Upper lobe of left lung (tissue), 6 donors: ENCODE measurements around the gene BABAM2. TPM values are rescaled to one million over a fixed set of nuclear protein-coding genes. Genes with fewer than 3 reads are reported as not detected.

ENCODE experiments used
- ATAC-seq, 2 donors: fragments of 200-7000 bp; cut with Tn5 transposase; one replicate each; pipeline ENCODE4 v1.9.1; 2022; ENCODE audit warnings: mild to moderate bottlenecking in 2 of 2, moderate library complexity in 2 of 2; ENCODE audit not compliant: low FRiP score in 2 of 2
- DNase-seq, 2 donors: peaks; one replicate each; pipeline ENCODE4 v3.0.0-alpha.2; 2019 to 2020
- H3K27ac ChIP-seq, 4 donors: fragments of 200-600 bp; sonication (generic); one replicate each; pipeline ENCODE4 v1.5.1; 2016 to 2019
- H3K27me3 ChIP-seq, 4 donors: fragments of 200-600 bp; sonication (generic); one replicate each; pipeline ENCODE4 v1.5.1; 2017 to 2019
- H3K36me3 ChIP-seq, 4 donors: fragments of 200-600 bp; sonication (generic); one replicate each; pipeline ENCODE4 v1.5.1; 2016 to 2019
- H3K4me1 ChIP-seq, 4 donors: fragments of 200-600 bp; sonication (generic); one replicate each; pipeline ENCODE4 v1.5.1; 2018 to 2019
- H3K4me3 ChIP-seq, 4 donors: fragments of 200-600 bp; sonication (generic); one replicate each; pipeline ENCODE4 v1.5.1; 2017 to 2019; ENCODE audit warnings: mild to moderate bottlenecking in 2 of 4, moderate library complexity in 1 of 4
- H3K9me3 ChIP-seq, 4 donors: fragments of 200-600 bp; sonication (generic); one replicate each; pipeline ENCODE4 v1.5.1; 2018 to 2019
- EP300 ChIP-seq, 4 donors: sonication (generic); formaldehyde crosslinking; IDR thresholded peaks; one replicate each; pipeline ENCODE4 v1.5.1; 2017; ENCODE audit warnings: antibody characterized with exemption in 4 of 4, control low read depth in 2 of 4
- POLR2A ChIP-seq, 4 donors: fragments of 450-650 bp; IDR thresholded peaks; one replicate each; pipeline ENCODE4 v1.5.1; 2016 to 2017; ENCODE audit warnings: antibody characterized with exemption in 4 of 4, mild to moderate bottlenecking in 2 of 4
- POLR2AphosphoS5 ChIP-seq, 2 donors: sonication (generic); formaldehyde crosslinking; IDR thresholded peaks; one replicate each; pipeline ENCODE4 v1.5.1; 2017; ENCODE audit warnings: antibody characterized with exemption in 2 of 2
- WGBS, 2 donors: methylation state at CpG; one replicate each; pipeline ENCODE4 v1.1.5; 2017 to 2018; 5-methylcytosine and 5-hydroxymethylcytosine counted together
- total RNA-seq, 6 donors: library from RNA; depleted of rRNA in 4 of 6; stranded (reverse); fragments of >200 nt in 4 of 6; gene quantifications; one replicate each; pipeline versions ENCODE4 v1.1.0 to v1.2.1, GENCODE V29; 2016 to 2021
- TF ChIP-seq, protein P1 (sequence below), 6 experiments: fragments of 450-650 bp in 4 of 6; fragments of 200-600 bp in 2 of 6; sonication (generic) in 2 of 6; IDR thresholded peaks; one replicate each; pipeline ENCODE4 v1.5.1; 2016 to 2019; ENCODE audit warnings: antibody characterized with exemption in 6 of 6
- donor health status: DM: no; HTN: no; CAD: no; lungs with moderate emphysema.
- donor health status: DM: no; HTN: yes; CAD: no; lungs with severe emphysema.

Gene BABAM2
- total RNA-seq, 6 donors from 2014 or later = 23.0 to 44.0 (median 38.2) TPM

DNA sequence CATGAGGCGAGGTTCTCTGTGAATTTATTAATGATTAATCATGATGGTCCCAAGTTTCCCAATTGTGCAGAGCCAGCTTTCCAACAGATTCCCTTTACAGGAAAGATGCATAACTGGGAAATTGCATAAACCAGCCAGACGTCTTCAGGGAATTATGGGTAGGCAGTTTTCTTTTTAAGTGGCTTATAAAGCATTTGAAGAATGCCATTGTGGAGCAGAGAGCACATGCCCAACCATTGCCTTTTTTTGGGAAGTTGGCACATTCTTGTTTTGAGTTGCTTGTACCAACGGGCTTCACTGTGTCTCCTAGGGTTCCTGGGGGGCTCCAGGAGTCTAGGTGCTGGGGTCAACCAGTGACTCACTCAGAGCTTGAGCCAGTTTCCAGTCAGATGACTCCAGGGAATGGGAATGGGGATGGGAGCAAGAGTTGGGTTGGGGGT lies 270.5 kb downstream of the BABAM2 start:
- ATAC-seq = peak in 1 of 2 donors; percentile 43
- Histone ChIP-seq H3K4me1 (peaks cover 0 to 15% (median 9%) of the 10 kb centered on the region in 4 donors), H3K27me3 (no peaks in the 10 kb centered on the region), H3K9me3 (peaks cover 0 to 1% (median under 1%) of the 10 kb centered on the region in 4 donors), H3K27ac (no peak overlapping the region), H3K4me3 (no peak overlapping the region), H3K36me3 (no peaks in the 10 kb centered on the region)
- DNase-seq = no peak
- 63 to 64% methylated on average over 3 of the region's 3 CpGs for WGBS, 2 donors
- TF ChIP-seq, protein P1, sequence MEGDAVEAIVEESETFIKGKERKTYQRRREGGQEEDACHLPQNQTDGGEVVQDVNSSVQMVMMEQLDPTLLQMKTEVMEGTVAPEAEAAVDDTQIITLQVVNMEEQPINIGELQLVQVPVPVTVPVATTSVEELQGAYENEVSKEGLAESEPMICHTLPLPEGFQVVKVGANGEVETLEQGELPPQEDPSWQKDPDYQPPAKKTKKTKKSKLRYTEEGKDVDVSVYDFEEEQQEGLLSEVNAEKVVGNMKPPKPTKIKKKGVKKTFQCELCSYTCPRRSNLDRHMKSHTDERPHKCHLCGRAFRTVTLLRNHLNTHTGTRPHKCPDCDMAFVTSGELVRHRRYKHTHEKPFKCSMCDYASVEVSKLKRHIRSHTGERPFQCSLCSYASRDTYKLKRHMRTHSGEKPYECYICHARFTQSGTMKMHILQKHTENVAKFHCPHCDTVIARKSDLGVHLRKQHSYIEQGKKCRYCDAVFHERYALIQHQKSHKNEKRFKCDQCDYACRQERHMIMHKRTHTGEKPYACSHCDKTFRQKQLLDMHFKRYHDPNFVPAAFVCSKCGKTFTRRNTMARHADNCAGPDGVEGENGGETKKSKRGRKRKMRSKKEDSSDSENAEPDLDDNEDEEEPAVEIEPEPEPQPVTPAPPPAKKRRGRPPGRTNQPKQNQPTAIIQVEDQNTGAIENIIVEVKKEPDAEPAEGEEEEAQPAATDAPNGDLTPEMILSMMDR (IDR thresholded peaks at IDR 0.05) = no peak
- TF ChIP-seq POLR2AphosphoS5 (IDR thresholded peaks at IDR 0.05) (no peak), EP300 (IDR thresholded peaks at IDR 0.05) (no peak), POLR2A (IDR thresholded peaks at IDR 0.05) (no peak)

DNA sequence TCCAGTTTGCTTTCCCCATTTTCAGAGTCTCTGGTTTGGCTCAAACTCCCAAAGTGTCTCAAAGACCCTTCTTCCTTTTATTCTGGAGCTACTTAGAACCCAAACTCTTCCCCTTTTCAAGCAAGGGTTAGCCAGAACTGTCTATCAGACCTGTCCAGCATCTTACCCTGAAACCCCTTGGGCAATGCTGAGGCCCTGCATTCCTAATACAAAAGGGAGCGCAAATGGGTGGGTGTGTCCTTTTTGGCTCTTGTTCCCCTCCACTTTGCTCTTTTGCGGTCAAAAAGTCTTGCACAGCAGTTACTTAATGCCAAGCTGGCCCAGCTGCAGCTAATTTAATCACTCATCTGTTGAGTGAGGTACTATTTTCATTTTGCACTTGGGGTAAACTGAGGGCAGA lies 270.9 kb downstream of the BABAM2 start:
- no peak for TF ChIP-seq POLR2A (IDR thresholded peaks at IDR 0.05)
- H3K9me3 ChIP-seq = no peaks in the 10 kb centered on the region
- no peak overlapping the region for H3K27ac ChIP-seq
- DNase-seq (no peak), ATAC-seq (peak in 1 of 2 donors; percentile 65)
- no peaks in the 10 kb centered on the region for H3K36me3 ChIP-seq
- no peak overlapping the region for H3K4me3 ChIP-seq
- H3K4me1 ChIP-seq = peaks cover 0 to 15% (median 9%) of the 10 kb centered on the region in 4 donors
- H3K27me3 ChIP-seq = no peaks in the 10 kb centered on the region
- WGBS, 2 donors = 68 to 69% methylated on average over 2 of the region's 2 CpGs

DNA sequence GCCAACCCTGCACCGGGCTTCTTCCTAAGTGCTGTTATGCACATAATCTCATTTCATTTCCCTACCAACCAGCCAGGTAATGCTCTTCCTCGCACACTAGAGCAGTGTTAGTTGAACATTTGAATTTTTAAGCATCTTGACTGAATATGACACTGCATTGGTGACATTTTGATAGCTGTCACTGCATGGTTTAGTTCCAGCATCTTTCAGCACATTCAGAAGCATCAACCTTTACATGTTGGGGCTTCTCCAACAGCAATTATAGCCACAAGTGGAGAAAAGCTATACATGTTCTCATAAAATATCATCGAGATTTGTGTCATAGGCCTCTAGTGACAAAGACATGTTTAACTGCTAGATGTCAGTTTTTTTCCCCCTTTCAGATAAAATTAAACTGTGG lies 272.0 kb downstream of the BABAM2 start:
- TF ChIP-seq POLR2AphosphoS5 (IDR thresholded peaks at IDR 0.05) = no peak
- TF ChIP-seq EP300 (IDR thresholded peaks at IDR 0.05) = no peak
- no peak for TF ChIP-seq POLR2A (IDR thresholded peaks at IDR 0.05)
- TF ChIP-seq, protein P1 (IDR thresholded peaks at IDR 0.05) = no peak
- no peaks in the 10 kb centered on the region for H3K36me3 ChIP-seq
- H3K9me3 ChIP-seq = no peaks in the 10 kb centered on the region
- no peak for DNase-seq
- H3K27me3 ChIP-seq = no peaks in the 10 kb centered on the region
- H3K4me1 ChIP-seq = peaks cover 0 to 15% (median 9%) of the 10 kb centered on the region in 4 donors
- WGBS, 2 donors = 95 to 96% methylated on average over 3 of the region's 3 CpGs
- H3K27ac ChIP-seq = no peak overlapping the region
- no peak for ATAC-seq
- H3K4me3 ChIP-seq = no peak overlapping the region

DNA sequence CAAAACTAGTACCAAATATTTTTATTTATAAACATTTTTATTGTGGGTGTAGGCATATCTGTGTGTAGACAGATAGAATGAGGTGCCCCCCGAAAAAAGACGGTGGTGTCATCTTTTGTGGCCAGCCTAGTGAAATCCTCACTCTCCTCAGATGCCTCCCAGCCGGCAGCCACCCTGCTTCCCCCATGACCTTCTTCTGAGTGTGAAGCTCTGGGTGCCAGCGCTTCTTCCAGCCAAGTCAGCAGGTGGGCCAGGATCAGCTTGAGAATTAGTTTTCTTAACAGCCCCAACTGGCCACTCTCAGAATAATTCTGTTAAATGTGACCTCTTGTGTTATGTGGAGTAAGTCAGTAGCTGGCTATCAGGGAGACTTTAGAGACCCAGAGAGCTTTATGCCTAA lies 272.5 kb downstream of the BABAM2 start:
- no peaks in the 10 kb centered on the region for H3K9me3 ChIP-seq
- TF ChIP-seq POLR2A (IDR thresholded peaks at IDR 0.05) = no peak
- no peak for TF ChIP-seq POLR2AphosphoS5 (IDR thresholded peaks at IDR 0.05)
- TF ChIP-seq, protein P1 (IDR thresholded peaks at IDR 0.05) = no peak
- TF ChIP-seq EP300 (IDR thresholded peaks at IDR 0.05) = no peak
- no peak overlapping the region for H3K4me3 ChIP-seq
- peaks cover 0 to 15% (median 9%) of the 10 kb centered on the region in 4 donors for H3K4me1 ChIP-seq
- no peak for ATAC-seq
- no peak for DNase-seq
- no peaks in the 10 kb centered on the region for H3K36me3 ChIP-seq
- no peak overlapping the region for H3K27ac ChIP-seq
- WGBS, 2 donors = 90 to 93% methylated on average over 4 of the region's 4 CpGs
- no peaks in the 10 kb centered on the region for H3K27me3 ChIP-seq

DNA sequence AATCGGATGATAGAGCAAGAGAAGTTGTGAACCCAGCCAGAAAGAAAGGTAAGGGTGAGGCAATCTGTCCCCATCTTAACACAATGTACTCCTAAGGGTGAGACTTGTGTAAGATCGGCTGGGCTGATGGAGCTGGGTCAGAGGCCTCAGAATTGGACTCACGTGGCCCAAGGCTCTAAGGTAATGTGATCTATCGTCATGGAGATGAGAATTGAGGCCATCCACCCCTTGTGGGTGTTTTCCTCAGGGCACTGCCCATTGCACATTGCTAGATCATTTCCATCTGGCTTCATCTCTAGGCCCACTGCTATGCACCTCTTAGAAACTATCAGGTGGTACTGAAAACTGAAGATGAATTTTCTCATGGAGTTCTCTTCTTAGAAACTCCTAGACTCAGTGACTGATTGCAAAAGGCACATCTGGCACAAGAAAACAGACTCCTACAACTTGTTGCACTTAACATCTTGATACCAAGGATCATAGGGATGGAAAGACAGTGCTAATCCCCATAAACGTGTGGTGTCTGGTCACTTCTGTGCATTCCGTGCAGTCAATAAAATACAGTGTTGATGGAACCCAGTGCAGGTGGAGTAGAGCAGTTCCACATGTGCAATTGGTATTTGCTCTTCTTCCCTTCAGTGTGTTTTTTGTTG lies 273.2 kb downstream of the BABAM2 start:
- 88 to 93% methylated on average over 6 of the region's 6 CpGs for WGBS, 2 donors
- ATAC-seq (no peak), DNase-seq (no peak)
- Histone ChIP-seq H3K36me3 (no peaks in the 10 kb centered on the region), H3K9me3 (no peaks in the 10 kb centered on the region), H3K27ac (peak overlapping the region in 2 of 4 donors; percentile 39 to 43), H3K27me3 (no peaks in the 10 kb centered on the region), H3K4me3 (no peak overlapping the region), H3K4me1 (peaks cover 0 to 15% (median 9%) of the 10 kb centered on the region in 4 donors)
- TF ChIP-seq, protein P1 (IDR thresholded peaks at IDR 0.05) = no peak
- TF ChIP-seq EP300 (IDR thresholded peaks at IDR 0.05) (no peak), POLR2A (IDR thresholded peaks at IDR 0.05) (no peak), POLR2AphosphoS5 (IDR thresholded peaks at IDR 0.05) (no peak)
